Neural progenitor cell (in vitro differentiated cells): ENCODE measurements around the gene NTN5. TPM values are rescaled to one million over a fixed set of nuclear protein-coding genes. Genes with fewer than 3 reads are reported as not detected.
"Not testable (repeated sequence)": the region's sequence is repeated elsewhere in the genome, so short reads cannot be mapped to it uniquely, and the experiment has no call there.

Experiments
- DNase-seq: peaks from one replicate; pipeline ENCODE4 v3.0.0-alpha.2; 2016; ENCODE audit warnings: low spot score
- H2AFZ ChIP-seq: fragments of 200-600 bp; sonication (generic); replicated peaks from 2 replicates; pipeline ENCODE4 v1.6.1; 2016; ENCODE audit warnings: antibody characterized with exemption
- H3F3A ChIP-seq: fragments of 200-600 bp; sonication (generic); 2 replicates; pipeline ENCODE4 v1.6.1; 2016; ENCODE audit warnings: antibody characterized with exemption, low read depth
- H3K27ac ChIP-seq: fragments of 200-600 bp; sonication (generic); 2 replicates; pipeline ENCODE4 v1.5.1; 2016; ENCODE audit warnings: mild to moderate bottlenecking
- H3K27me3 ChIP-seq: fragments of 200-600 bp; sonication (generic); 2 replicates; pipeline ENCODE4 v1.6.1; 2016; ENCODE audit warnings: mild to moderate bottlenecking, moderate library complexity
- H3K36me3 ChIP-seq: fragments of 200-600 bp; sonication (generic); 2 replicates; pipeline ENCODE4 v1.5.1; 2016
- H3K4me1 ChIP-seq: fragments of 200-600 bp; sonication (generic); 2 replicates; pipeline ENCODE4 v1.6.1; 2016; ENCODE audit warnings: mixed run types
- H3K4me2 ChIP-seq: fragments of 200-600 bp; sonication (generic); 2 replicates; pipeline ENCODE4 v1.6.1; 2016
- H3K4me3 ChIP-seq: fragments of 200-600 bp; sonication (generic); 2 replicates; pipeline ENCODE4 v1.5.1; 2016
- H3K79me2 ChIP-seq: fragments of 200-600 bp; sonication (generic); 2 replicates; pipeline ENCODE4 v1.6.1; 2016; ENCODE audit warnings: low read depth
- H3K9ac ChIP-seq: fragments of 200-600 bp; sonication (generic); 2 replicates; pipeline ENCODE4 v1.6.1; 2016
- H3K9me3 ChIP-seq: fragments of 200-600 bp; sonication (generic); 2 replicates; pipeline ENCODE4 v1.5.1; 2016; ENCODE audit warnings: low read depth
- H4K20me1 ChIP-seq: fragments of 200-600 bp; sonication (generic); 2 replicates; pipeline ENCODE4 v1.6.1; 2016; ENCODE audit warnings: low read depth
- H3K27ac Mint-ChIP-seq: 3 replicates; pipeline ENCODE4 v1.8.0; 2021; ENCODE audit warnings: mixed read lengths
- H3K27me3 Mint-ChIP-seq: 2 replicates; pipeline ENCODE4 v1.8.0; 2022; ENCODE audit warnings: low read depth, mild to moderate bottlenecking, inconsistent platforms, moderate library complexity, mixed read lengths; ENCODE audit not compliant: insufficient read depth
- H3K36me3 Mint-ChIP-seq: 3 replicates; pipeline ENCODE4 v1.8.0; 2021; ENCODE audit warnings: mixed read lengths
- H3K4me1 Mint-ChIP-seq: 3 replicates; pipeline ENCODE4 v1.8.0; 2021; ENCODE audit warnings: mixed read lengths
- H3K4me3 Mint-ChIP-seq: 3 replicates; pipeline ENCODE4 v1.8.0; 2021; ENCODE audit warnings: mild to moderate bottlenecking, moderate library complexity, mixed read lengths
- H3K9me3 Mint-ChIP-seq: 3 replicates; pipeline ENCODE4 v1.8.0; 2020; ENCODE audit warnings: mixed read lengths
- CTCF ChIP-seq: fragments of 200-600 bp; sonication (generic); IDR thresholded peaks from 2 replicates; pipeline ENCODE4 v1.5.1; 2017; ENCODE audit warnings: antibody characterized with exemption, mild to moderate bottlenecking
- EZH2 ChIP-seq: fragments of 200-600 bp; sonication (generic); IDR thresholded peaks from 2 replicates; pipeline ENCODE4 v1.6.1; 2017; ENCODE audit warnings: antibody characterized with exemption, mild to moderate bottlenecking, moderate library complexity
- EZH2phosphoT487 ChIP-seq: fragments of 200-600 bp; sonication (generic); IDR thresholded peaks from 2 replicates; pipeline ENCODE4 v1.6.1; 2017; ENCODE audit warnings: antibody characterized with exemption
- total RNA-seq: library from RNA; depleted of rRNA; stranded (reverse); fragments of >200 nt; gene quantifications from 2 replicates; pipeline ENCODE4 v1.2.3, GENCODE V29; 2015; ENCODE audit warnings: low replicate concordance

The NTN5 gene
- total RNA-seq, 1 donor from 2014 or later: not detected

GRCh38 chr19:48689449-48689848 lies 16.6 kb upstream of the NTN5 start:
- Mint-ChIP-seq H3K4me1 (peaks cover 12% of the 10 kb centered on the region), H3K36me3 (peaks cover 2% of the 10 kb centered on the region), H3K9me3 (peaks cover 4% of the 10 kb centered on the region), H3K4me3 (no peak overlapping the region), H3K27me3 (peaks cover 9% of the 10 kb centered on the region), H3K27ac (no peak overlapping the region)
- Histone ChIP-seq H3K27me3 (no peaks in the 10 kb centered on the region), H3K27ac (no peak overlapping the region), H3K9ac (no peak overlapping the region), H3K36me3 (no peaks in the 10 kb centered on the region), H3K4me1 (no peaks in the 10 kb centered on the region), H3F3A (no peaks in the 10 kb centered on the region), H3K4me3 (no peak overlapping the region), H3K4me2 (no peak overlapping the region), H3K9me3 (no peaks in the 10 kb centered on the region), H3K79me2 (no peaks in the 10 kb centered on the region), H2AFZ (no peak overlapping the region), H4K20me1 (no peaks in the 10 kb centered on the region)
- no peak for TF ChIP-seq EZH2
- TF ChIP-seq CTCF: no peak
- no peak for TF ChIP-seq EZH2phosphoT487
- no peak for DNase-seq

- peaks cover 7% of the 10 kb centered on the region for H3K27me3 Mint-ChIP-seq
- TF ChIP-seq CTCF (no peak), EZH2 (no peak), EZH2phosphoT487 (no peak)
- no peaks in the 10 kb centered on the region for H3K36me3 Mint-ChIP-seq
These were observed 15.0 kb upstream of the NTN5 start for GRCh38 chr19:48687776-48688175.

GRCh38 chr19:48686637-48687036 lies 13.8 kb upstream of the NTN5 start:
- H3K4me3 Mint-ChIP-seq, H3K27me3 ChIP-seq, H4K20me1 ChIP-seq, H3K9me3 Mint-ChIP-seq, H3K79me2 ChIP-seq, H3F3A ChIP-seq, H3K27me3 Mint-ChIP-seq, H3K27ac ChIP-seq, DNase-seq, H3K4me1 ChIP-seq, H3K4me3 ChIP-seq, H2AFZ ChIP-seq, H3K9ac ChIP-seq, H3K4me2 ChIP-seq, H3K9me3 ChIP-seq, H3K27ac Mint-ChIP-seq, H3K36me3 Mint-ChIP-seq, H3K36me3 ChIP-seq: not testable (repeated sequence)
- H3K4me1 Mint-ChIP-seq: peaks cover 15% of the 10 kb centered on the region

More at GRCh38 chr19:48687776-48688175, 15.0 kb upstream of the NTN5 start:
- no peaks in the 10 kb centered on the region for H3K9me3 ChIP-seq
- H3K4me1 ChIP-seq: no peaks in the 10 kb centered on the region
- no peak overlapping the region for H3K9ac ChIP-seq
- H3K79me2 ChIP-seq: no peaks in the 10 kb centered on the region
- DNase-seq: no peak
- Mint-ChIP-seq H3K9me3 (peaks cover 4% of the 10 kb centered on the region), H3K4me1 (peaks cover 15% of the 10 kb centered on the region), H3K27ac (no peak overlapping the region), H3K4me3 (no peak overlapping the region)
- H4K20me1 ChIP-seq: no peaks in the 10 kb centered on the region
- H2AFZ ChIP-seq: no peak overlapping the region
- no peak overlapping the region for H3K27ac ChIP-seq
- H3K27me3 ChIP-seq: no peaks in the 10 kb centered on the region
- H3F3A ChIP-seq: peaks cover 2% of the 10 kb centered on the region
- H3K4me2 ChIP-seq: no peak overlapping the region
- H3K36me3 ChIP-seq: no peaks in the 10 kb centered on the region
- no peak overlapping the region for H3K4me3 ChIP-seq

- H4K20me1 ChIP-seq: no peaks in the 10 kb centered on the region
- H3K9me3 ChIP-seq: no peaks in the 10 kb centered on the region
- no peak for TF ChIP-seq EZH2
- no peak for TF ChIP-seq CTCF
- no peak for TF ChIP-seq EZH2phosphoT487
- Mint-ChIP-seq H3K36me3 (no peaks in the 10 kb centered on the region), H3K9me3 (peaks cover 4% of the 10 kb centered on the region), H3K4me1 (peaks cover 15% of the 10 kb centered on the region), H3K4me3 (no peak overlapping the region), H3K27me3 (peaks cover 9% of the 10 kb centered on the region), H3K27ac (no peak overlapping the region)
- no peaks in the 10 kb centered on the region for H3K36me3 ChIP-seq
- no peak overlapping the region for H3K4me2 ChIP-seq
- H3K4me3 ChIP-seq: no peak overlapping the region
- DNase-seq: no peak
- H3K4me1 ChIP-seq: no peaks in the 10 kb centered on the region
- H3K27ac ChIP-seq: no peak overlapping the region
- no peak overlapping the region for H2AFZ ChIP-seq
- no peaks in the 10 kb centered on the region for H3K79me2 ChIP-seq
- H3F3A ChIP-seq: peaks cover 2% of the 10 kb centered on the region
- H3K27me3 ChIP-seq: no peaks in the 10 kb centered on the region
- no peak overlapping the region for H3K9ac ChIP-seq
These were observed 13.3 kb upstream of the NTN5 start for GRCh38 chr19:48686088-48686487.
